KMS-11 (cell line): ENCODE results near the gene SUN5.

Source experiments
- H2AFZ ChIP-seq: fragments of 200-600 bp; sonication (generic); 2 replicates; pipeline ENCODE4 v1.6.1; 2016; ENCODE audit warnings: antibody characterized with exemption, mixed run types, low read depth
- H3K27ac ChIP-seq: fragments of 200-600 bp; sonication (generic); 2 replicates; pipeline ENCODE4 v1.6.1; 2016; ENCODE audit warnings: mild to moderate bottlenecking, mixed run types
- H3K27me3 ChIP-seq: fragments of 200-600 bp; sonication (generic); 2 replicates; pipeline ENCODE4 v1.6.1; 2017; ENCODE audit warnings: mild to moderate bottlenecking, low read depth, mixed run types, moderate library complexity; ENCODE audit not compliant: insufficient read depth
- H3K36me3 ChIP-seq: fragments of 200-600 bp; sonication (generic); 2 replicates; pipeline ENCODE4 v1.6.1; 2017; ENCODE audit warnings: mild to moderate bottlenecking, mixed run types; ENCODE audit not compliant: insufficient read depth
- H3K4me1 ChIP-seq: fragments of 200-600 bp; sonication (generic); 2 replicates; pipeline ENCODE4 v1.6.1; 2016; ENCODE audit warnings: mild to moderate bottlenecking, low read depth, mixed run types; ENCODE audit not compliant: poor library complexity, severe bottlenecking
- H3K4me2 ChIP-seq: fragments of 200-600 bp; sonication (generic); 2 replicates; pipeline ENCODE4 v1.7.0; 2016; ENCODE audit warnings: mild to moderate bottlenecking, mixed run types
- H3K4me3 ChIP-seq: fragments of 200-600 bp; sonication (generic); IDR thresholded peaks from 2 replicates; pipeline ENCODE4 v1.6.1; 2017; ENCODE audit warnings: low read depth, low read length, mixed read lengths; ENCODE audit not compliant: insufficient read depth
- H3K79me2 ChIP-seq: fragments of 200-600 bp; sonication (generic); 2 replicates; pipeline ENCODE4 v1.6.1; 2016; ENCODE audit warnings: low read depth, mixed run types; ENCODE audit not compliant: insufficient read depth
- H3K9ac ChIP-seq: fragments of 200-600 bp; sonication (generic); 2 replicates; pipeline ENCODE4 v1.6.1; 2016; ENCODE audit warnings: mild to moderate bottlenecking, mixed run types
- H4K20me1 ChIP-seq: fragments of 200-600 bp; sonication (generic); 2 replicates; pipeline ENCODE4 v1.6.1; 2016; ENCODE audit warnings: mild to moderate bottlenecking, mixed run types; ENCODE audit not compliant: insufficient read depth
- CTCF ChIP-seq: fragments of 200-600 bp; sonication (generic); conservative IDR thresholded peaks from 2 replicates; pipeline ENCODE4 v1.6.1; 2017; ENCODE audit warnings: low read depth, mild to moderate bottlenecking, antibody characterized with exemption, low read length, moderate library complexity, mixed read lengths

Gene SUN5

GRCh38 chr20:32966881-32967781 lies 37.1 kb downstream of the SUN5 start:
- Histone ChIP-seq H4K20me1 (no peaks in the 10 kb centered on the region), H3K4me3 (no peak overlapping the region), H3K27ac (no peak overlapping the region; the same call in 1 of the 2 replicates), H3K36me3 (no peaks in the 10 kb centered on the region), H3K79me2 (no peaks in the 10 kb centered on the region), H3K9ac (no peak overlapping the region), H3K27me3 (no peaks in the 10 kb centered on the region), H2AFZ (no peak overlapping the region), H3K4me1 (peaks cover 27% of the 10 kb centered on the region), H3K4me2 (peak overlapping the region; percentile 4; the same call in 1 of the 2 replicates)
- no peak for TF ChIP-seq CTCF

DNA sequence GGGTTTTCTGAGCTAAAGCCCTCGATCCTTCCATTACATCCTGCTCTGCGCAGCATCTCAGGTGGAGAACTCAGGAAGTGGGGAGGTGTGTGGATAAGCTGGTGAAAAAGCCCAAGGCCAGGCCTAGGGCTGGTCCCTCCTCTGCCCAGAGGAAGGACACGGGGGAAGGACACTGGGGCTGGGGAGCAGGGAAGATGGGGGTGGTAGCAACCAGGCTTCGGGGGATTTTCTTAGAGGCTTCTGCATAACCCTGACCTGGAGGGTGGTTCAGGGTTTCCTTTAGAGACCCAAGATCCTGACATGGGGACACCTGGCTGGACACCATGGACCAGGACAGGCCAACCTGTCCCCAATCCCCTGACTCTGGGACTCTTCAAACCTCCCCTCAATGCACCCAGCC lies 37.9 kb downstream of the SUN5 start:
- TF ChIP-seq CTCF: no peak
- Histone ChIP-seq H2AFZ (no peak overlapping the region), H3K4me3 (no peak overlapping the region), H4K20me1 (no peaks in the 10 kb centered on the region), H3K4me1 (peaks cover 20% of the 10 kb centered on the region), H3K27ac (no peak overlapping the region), H3K36me3 (no peaks in the 10 kb centered on the region), H3K4me2 (no peak overlapping the region), H3K9ac (no peak overlapping the region), H3K79me2 (no peaks in the 10 kb centered on the region), H3K27me3 (no peaks in the 10 kb centered on the region)

DNA sequence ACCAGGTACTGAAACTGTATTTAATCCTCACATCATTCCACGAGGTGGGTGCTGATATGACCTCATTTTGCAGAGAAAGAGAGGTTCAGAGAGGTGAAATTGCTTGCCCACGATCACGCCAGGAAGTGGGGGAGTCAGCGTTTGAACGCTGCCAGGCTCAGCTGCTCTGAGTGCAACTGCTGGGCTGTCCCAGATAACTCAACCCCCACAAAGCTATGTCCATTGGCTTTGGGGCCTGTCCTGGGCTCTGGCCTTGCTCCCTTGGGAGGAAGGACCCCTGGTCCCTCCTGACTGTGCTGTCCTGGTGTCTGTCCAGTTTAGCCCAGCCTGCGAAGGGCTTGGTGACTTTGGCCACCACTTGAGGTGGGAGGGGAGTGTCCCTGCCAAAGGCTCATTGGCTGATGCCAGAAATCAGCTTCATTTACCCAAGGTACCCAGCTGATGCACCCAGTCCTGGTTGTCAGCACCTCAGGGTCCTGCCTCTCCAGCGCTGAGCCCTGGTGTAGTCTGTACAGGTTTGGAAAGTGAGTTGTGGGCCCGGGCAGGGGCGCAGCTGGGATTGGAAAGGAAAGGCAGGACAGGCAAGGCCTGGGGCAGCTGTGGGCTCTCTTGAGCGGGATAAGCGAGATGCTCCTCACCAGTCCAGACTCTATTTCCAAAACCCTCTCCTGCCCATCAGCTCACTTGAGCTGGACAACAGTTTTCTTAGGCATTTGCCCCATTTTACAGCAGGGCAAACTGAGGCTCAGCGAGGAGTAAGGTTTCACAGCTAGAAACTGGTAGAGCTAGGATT lies 38.5 kb downstream of the SUN5 start:
- Histone ChIP-seq H3K27ac (no peak overlapping the region), H4K20me1 (no peaks in the 10 kb centered on the region), H3K4me3 (no peak overlapping the region), H2AFZ (no peak overlapping the region), H3K4me2 (no peak overlapping the region), H3K79me2 (no peaks in the 10 kb centered on the region), H3K27me3 (no peaks in the 10 kb centered on the region), H3K9ac (no peak overlapping the region), H3K36me3 (no peaks in the 10 kb centered on the region), H3K4me1 (peaks cover 14% of the 10 kb centered on the region)
- TF ChIP-seq CTCF: no peak

DNA sequence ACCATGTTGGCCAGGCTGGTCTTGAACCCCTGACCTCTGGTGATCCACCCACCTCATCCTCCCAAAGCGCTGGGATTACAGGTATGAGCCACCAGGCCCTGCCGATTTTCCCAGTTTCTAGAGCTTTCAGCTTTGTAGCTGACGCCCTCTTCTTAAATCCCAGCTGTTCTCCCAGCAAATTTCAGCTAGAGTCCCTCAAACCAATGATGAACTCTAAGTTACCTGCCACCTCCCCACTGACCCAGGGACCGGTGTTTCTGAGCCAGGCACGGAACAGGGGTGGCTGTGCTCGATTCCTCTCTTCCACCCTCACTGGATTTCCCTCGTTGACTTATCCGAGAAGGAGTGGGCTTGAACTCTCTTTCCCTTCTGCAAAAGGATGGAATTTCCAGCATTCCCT lies 39.1 kb downstream of the SUN5 start:
- no peak overlapping the region for H3K4me2 ChIP-seq
- no peaks in the 10 kb centered on the region for H3K27me3 ChIP-seq
- H3K36me3 ChIP-seq: no peaks in the 10 kb centered on the region
- H3K27ac ChIP-seq: no peak overlapping the region
- H3K9ac ChIP-seq: no peak overlapping the region
- no peak overlapping the region for H2AFZ ChIP-seq
- no peak overlapping the region for H3K4me3 ChIP-seq
- TF ChIP-seq CTCF: no peak
- no peaks in the 10 kb centered on the region for H4K20me1 ChIP-seq
- peaks cover 14% of the 10 kb centered on the region for H3K4me1 ChIP-seq
- H3K79me2 ChIP-seq: no peaks in the 10 kb centered on the region
